NCI-H345 treated with DMSO at 0.1 percent for 48 hours (cell line): ENCODE results near the gene EIF1AX.
"Not testable (repeated sequence)": the region's sequence is repeated elsewhere in the genome, so short reads cannot be mapped to it uniquely, and the experiment has no call there.

Source experiments
- DNase-seq: peaks from one replicate; lab custom pipeline; 2025; ENCODE audit not compliant: unreplicated experiment; lab: John Stamatoyannopoulos, UW

Gene EIF1AX

GRCh38 chrX:20127440-20127839 lies 14.2 kb downstream of the EIF1AX start:
- DNase-seq: not testable (repeated sequence)

- not testable (repeated sequence) for DNase-seq
These were observed 14.8 kb downstream of the EIF1AX start for GRCh38 chrX:20126833-20127232.

DNA sequence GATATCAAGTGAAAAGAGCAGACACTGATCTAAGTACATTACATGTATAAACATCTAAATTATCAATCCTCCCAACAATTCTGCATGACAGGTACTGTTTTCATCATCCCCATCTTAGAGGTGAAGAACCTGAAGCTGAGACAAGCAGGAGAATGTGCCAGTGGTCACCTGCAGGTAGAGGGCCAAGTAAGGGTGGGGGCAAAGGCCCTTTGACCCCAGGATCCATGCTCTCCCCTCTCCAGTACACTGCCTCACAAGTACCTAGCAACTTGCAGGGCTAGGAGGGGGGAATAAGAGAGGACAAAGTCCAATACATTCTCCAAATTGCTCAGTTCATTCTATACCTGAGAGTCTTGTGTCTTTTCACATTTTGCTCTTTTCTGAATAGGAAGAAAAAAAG lies 16.7 kb downstream of the EIF1AX start:
- DNase-seq: no peak

DNA sequence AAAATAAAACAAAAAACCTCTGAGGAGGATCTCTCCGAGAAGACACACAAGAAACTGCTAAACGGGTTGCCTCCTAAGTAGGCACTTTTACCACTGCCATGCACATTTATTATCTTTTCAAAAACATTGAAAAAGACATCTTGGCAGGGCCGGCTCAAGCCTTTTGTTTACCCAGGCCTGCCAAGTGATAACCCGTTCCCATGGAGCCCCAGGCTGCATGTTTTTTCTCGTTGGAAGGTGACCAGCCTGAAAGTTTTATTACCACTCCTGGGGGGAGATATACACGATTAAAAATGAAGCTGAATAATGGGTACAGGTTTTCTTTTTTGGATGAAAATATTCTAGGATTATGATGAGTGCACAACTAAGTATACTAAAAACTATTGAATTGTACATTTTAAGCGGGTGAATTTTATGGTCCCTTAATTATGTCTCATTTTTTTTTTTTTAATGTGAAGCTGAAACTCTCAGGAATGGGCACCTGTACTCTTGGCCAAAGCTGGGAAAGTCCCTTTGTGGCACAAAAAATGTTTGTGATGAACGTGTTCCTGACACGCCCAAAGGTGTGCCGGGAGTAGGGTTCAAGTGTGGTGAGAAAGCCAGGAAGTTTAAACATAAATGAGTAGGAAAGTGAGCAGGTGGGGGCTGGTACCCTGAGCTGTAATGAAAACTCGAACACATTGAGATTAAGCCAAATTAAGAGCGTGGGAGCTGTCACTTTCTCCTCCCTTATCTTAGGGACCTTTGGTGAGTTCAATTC lies 23.4 kb downstream of the EIF1AX start:
- no peak for DNase-seq

DNA sequence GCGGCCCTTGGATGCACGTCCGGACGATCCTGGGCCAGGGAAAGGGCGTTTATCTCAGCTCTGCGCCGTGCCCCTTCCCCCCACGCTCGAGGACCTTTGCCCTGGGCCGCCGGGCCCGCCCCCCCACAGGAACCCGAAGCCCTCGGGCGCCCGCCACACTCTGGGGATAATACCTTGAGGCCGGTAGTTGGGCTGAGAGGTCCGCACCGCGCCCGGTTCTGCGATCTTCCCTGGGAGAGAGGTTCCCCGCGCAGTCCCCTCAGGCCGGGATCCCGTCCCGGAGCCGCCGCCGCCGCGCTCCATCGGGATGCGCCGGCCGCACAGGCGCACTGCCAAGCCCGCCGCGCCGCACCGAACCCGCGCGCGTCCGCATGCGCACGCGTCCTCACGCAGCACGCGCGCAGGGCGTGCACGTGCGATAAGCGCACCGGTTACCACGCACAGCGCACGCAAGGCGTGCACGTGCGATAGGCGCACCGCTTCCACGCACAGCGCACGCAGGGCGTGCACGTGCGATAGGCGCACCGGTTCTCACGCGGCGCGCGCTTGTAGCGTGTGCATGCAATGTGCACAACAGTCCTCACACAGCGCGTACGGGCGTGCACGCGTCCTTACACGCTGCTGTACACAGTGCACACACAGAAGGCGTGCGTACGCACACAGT lies 24.9 kb downstream of the EIF1AX start, which contains the start of gene MAP7D2:
Gene MAP7D2, minus strand, starts transcription at position 331 of the 664 bp plus-strand sequence. Its CDS starts 28 bp downstream, at position 303.
- no peak for DNase-seq

DNA sequence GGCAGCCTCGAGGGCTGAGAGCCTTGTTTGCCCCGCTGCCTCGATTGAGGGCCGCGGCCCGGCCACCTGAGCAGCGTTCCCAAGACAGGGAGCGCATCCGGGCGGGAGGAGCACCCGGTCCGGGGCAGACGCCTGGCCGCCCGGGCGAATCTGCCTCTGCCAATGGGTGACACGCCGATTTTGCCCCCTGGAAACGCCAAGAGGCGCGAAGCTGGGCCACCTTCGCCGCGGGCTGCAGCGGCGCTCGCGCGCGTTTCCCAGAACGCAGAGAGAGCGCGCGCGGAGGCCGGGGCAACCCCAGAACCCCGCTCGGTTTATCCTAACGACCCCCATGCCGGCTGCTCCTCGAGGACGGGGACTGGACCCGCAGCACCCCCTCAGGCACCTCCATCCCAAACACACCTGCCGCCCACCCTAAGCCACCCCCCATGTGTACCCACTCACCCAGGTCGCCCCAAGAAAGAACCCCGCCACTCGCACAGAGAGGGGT lies 25.5 kb downstream of the EIF1AX start:
- DNase-seq: no peak

GRCh38 chrX:20112022-20112774 lies 29.4 kb downstream of the EIF1AX start:
- DNase-seq: no peak

GRCh38 chrX:20111271-20111670 lies 30.4 kb downstream of the EIF1AX start:
- no peak for DNase-seq

DNA sequence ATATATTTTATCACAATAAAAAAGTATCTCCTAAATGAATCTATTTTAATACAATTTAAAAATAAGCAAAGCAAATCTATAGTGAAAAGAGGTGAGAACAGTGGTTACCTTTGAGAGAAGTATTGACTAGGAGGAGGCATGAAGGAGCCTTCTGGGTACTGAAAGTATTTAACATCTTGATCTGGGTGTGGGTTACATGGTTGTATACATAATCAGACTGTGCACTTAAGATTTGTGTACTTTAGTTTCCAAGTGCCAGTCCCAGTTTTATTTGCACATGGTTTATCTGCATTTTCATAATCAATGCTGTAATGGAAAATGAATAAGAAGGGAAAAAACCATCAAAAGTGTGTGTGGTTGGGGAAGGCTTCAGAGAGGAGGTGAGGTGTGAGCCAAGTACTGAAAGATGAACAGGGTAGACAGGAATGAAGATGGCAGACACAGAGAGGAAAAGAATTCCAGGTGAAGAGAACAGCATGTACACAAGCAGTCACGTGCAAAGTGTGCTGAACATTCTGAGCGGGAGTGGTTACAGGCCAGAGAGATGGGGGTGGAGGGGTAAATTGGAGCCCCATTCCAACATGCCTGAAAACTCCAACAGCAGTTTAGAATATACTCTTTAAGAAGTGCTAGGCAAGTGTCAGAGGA lies 39.6 kb downstream of the EIF1AX start:
- no peak for DNase-seq

DNA sequence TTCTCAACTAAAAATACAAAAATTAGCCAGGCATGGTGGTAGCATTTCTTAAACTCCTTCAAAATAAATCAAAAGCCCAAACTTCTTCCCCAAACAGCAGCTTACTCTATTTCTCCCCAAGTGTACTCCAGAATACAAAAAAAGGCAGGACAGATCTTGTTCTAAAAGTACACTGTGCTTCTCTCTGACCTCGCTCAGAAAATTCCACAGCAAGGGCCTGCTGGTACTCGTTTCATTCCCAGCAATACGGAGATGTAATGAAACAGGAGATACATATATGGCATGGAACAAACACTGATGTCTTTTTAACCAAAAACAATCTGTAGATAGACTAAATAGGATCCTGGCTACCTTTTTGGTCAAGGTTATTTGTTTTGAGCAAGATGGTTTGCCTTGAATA lies 50.1 kb downstream of the EIF1AX start:
- no peak for DNase-seq

- DNase-seq: no peak
These were observed 51.8 kb downstream of the EIF1AX start for GRCh38 chrX:20089845-20090244.

DNA sequence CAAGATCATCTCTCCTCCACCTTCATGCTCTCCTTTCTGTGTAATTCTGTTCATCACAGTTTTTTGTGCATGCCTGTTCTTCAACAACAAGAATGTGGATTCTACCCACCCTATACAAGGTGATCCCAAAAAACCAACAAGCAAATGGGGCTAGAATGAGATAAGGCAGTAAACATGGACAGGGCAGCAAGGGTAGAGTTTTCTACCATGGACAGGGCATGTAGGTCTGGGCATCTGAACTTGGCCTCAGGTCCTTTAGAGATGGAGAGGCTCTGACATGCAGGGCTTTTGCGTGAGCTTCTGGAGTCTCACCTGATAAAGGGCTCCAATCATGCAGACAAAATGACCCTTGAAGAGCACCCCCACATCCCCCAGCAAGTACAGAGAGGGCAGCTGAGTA lies 61.4 kb downstream of the EIF1AX start:
- no peak for DNase-seq
